H1 (cell line): ENCODE data around the gene ITPR1. TPM values are rescaled to one million over a fixed set of nuclear protein-coding genes. Genes with fewer than 3 reads are reported as not detected.

Source experiments
- CTCF ChIA-PET: fragments of 300-600 bp; sonication (Branson Sonifier 250); formaldehyde crosslinking; loops from one replicate; lab custom pipeline; 2021; ENCODE audit not compliant: partially characterized antibody; lab: Charles Lee
- POLR2A ChIA-PET: fragments of 300-600 bp; sonication (Branson Sonifier 250); formaldehyde crosslinking; loops from one replicate; lab custom pipeline; 2021; ENCODE audit warnings: inconsistent platforms; ENCODE audit not compliant: partially characterized antibody; lab: Charles Lee
- DNase-seq, 2 experiments: peaks; one replicate each; pipeline versions ENCODE4 v3.0.0 to v3.0.0-alpha.2; 2010 to 2022; ENCODE audit warnings: low spot score in 2 of 2, low read depth in 1 of 2, mixed read lengths in 1 of 2
- FAIRE-seq: peaks from 2 replicates; lab custom pipeline; 2011; peaks lifted over from hg19 to GRCh38; lab: Jason Lieb, UNC
- H2AFZ ChIP-seq: 2 replicates; pipeline ENCODE4 v1.8.1; 2012; ENCODE audit warnings: low read length, inconsistent platforms
- H2AK5ac ChIP-seq: 2 replicates; pipeline ENCODE4 v1.6.1; 2013; ENCODE audit warnings: low read depth, low read length
- H2BK120ac ChIP-seq: replicated peaks from 2 replicates; pipeline ENCODE3; 2013; ENCODE audit warnings: low read depth, low read length, inconsistent platforms
- H2BK12ac ChIP-seq: 2 replicates; pipeline ENCODE4 v1.6.1; 2013; ENCODE audit warnings: low read depth, low read length
- H2BK15ac ChIP-seq: 2 replicates; pipeline ENCODE4 v1.6.1; 2013; ENCODE audit warnings: low read length
- H2BK20ac ChIP-seq: 2 replicates; pipeline ENCODE4 v1.6.1; 2013; ENCODE audit warnings: low read length
- H2BK5ac ChIP-seq: 2 replicates; pipeline ENCODE4 v1.6.1; 2013; ENCODE audit warnings: low read depth, low read length
- H3K14ac ChIP-seq: 2 replicates; pipeline ENCODE4 v1.6.1; 2013; ENCODE audit warnings: inconsistent platforms; ENCODE audit not compliant: insufficient read length
- H3K18ac ChIP-seq: 2 replicates; pipeline ENCODE4 v1.6.1; 2013; ENCODE audit warnings: low read length; ENCODE audit errors: extremely low read depth
- H3K23ac ChIP-seq: 2 replicates; pipeline ENCODE4 v1.6.1; 2013; ENCODE audit warnings: inconsistent platforms; ENCODE audit not compliant: insufficient read length
- H3K23me2 ChIP-seq: 2 replicates; pipeline ENCODE4 v1.6.1; 2013; ENCODE audit warnings: low read depth, low read length
- H3K27ac ChIP-seq: 2 replicates; pipeline ENCODE4 v1.6.1; 2011; ENCODE audit warnings: low read depth, low read length, inconsistent platforms
- H3K27me3 ChIP-seq, 4 experiments: replicated peaks in 1 of 4; 1 replicate in 1 of 4; 2 replicates in 3 of 4; pipeline versions ENCODE4 v1.6.1 to v1.8.1; 2011 to 2013; ENCODE audit warnings: low read length in 3 of 4, mild to moderate bottlenecking in 3 of 4, inconsistent platforms in 2 of 4, mixed read lengths in 2 of 4, moderate library complexity in 1 of 4; ENCODE audit not compliant: control insufficient read depth in 3 of 4, insufficient read depth in 3 of 4; ENCODE audit errors: extremely low read depth in 1 of 4
- H3K36me3 ChIP-seq, 4 experiments: 2 replicates each; pipeline versions ENCODE4 v1.6.1 to v1.8.1; 2011 to 2013; ENCODE audit warnings: mild to moderate bottlenecking in 4 of 4, low read length in 3 of 4, moderate library complexity in 2 of 4, control low read depth in 1 of 4, inconsistent platforms in 1 of 4; ENCODE audit not compliant: insufficient read depth in 4 of 4, control insufficient read depth in 2 of 4
- H3K4ac ChIP-seq: replicated peaks from 2 replicates; pipeline ENCODE3; 2013; ENCODE audit warnings: low read length, low read depth, mixed read lengths, inconsistent platforms; ENCODE audit not compliant: insufficient read length
- H3K4me1 ChIP-seq, 4 experiments: replicated peaks in 1 of 4; 1 replicate in 1 of 4; 2 replicates in 3 of 4; pipeline versions ENCODE4 v1.6.1 to v1.8.1; 2011 to 2013; ENCODE audit warnings: low read length in 3 of 4, inconsistent platforms in 2 of 4, mixed read lengths in 1 of 4; ENCODE audit not compliant: insufficient read depth in 4 of 4, control insufficient read depth in 3 of 4
- H3K4me2 ChIP-seq, 2 experiments: 2 replicates each; pipeline versions ENCODE4 v1.6.1 to v1.8.1; 2011 to 2013; ENCODE audit warnings: low read depth in 2 of 2, low read length in 2 of 2, control low read depth in 1 of 2, inconsistent platforms in 1 of 2, mild to moderate bottlenecking in 1 of 2; ENCODE audit not compliant: insufficient read depth in 1 of 2
- H3K4me3 ChIP-seq, 4 experiments: fragments of 200-600, 300-600 bp in 1 of 4; sonication (generic), shearing (Covaris generic), sonication (Bioruptor Twin) in 1 of 4; 2 replicates each; pipeline versions ENCODE4 v1.5.1 to v1.8.1; 2011 to 2016; ENCODE audit warnings: low read length in 4 of 4, low read depth in 3 of 4, control low read depth in 2 of 4, inconsistent platforms in 2 of 4, mild to moderate bottlenecking in 2 of 4, mixed read lengths in 1 of 4, moderate library complexity in 1 of 4; ENCODE audit not compliant: insufficient read depth in 2 of 4; ENCODE audit errors: extremely low read depth in 1 of 4
- H3K56ac ChIP-seq: replicated peaks from 2 replicates; pipeline ENCODE3; 2013; ENCODE audit warnings: low read depth, mild to moderate bottlenecking, mixed read lengths, low read length, inconsistent platforms; ENCODE audit not compliant: insufficient read length
- H3K79me1 ChIP-seq: 2 replicates; pipeline ENCODE4 v1.6.1; 2013; ENCODE audit warnings: low read depth, low read length, control low read depth
- H3K79me2 ChIP-seq, 2 experiments: 2 replicates each; pipeline versions ENCODE4 v1.6.1 to v1.8.1; 2012 to 2013; ENCODE audit warnings: low read length in 2 of 2, mild to moderate bottlenecking in 2 of 2, inconsistent platforms in 1 of 2; ENCODE audit not compliant: insufficient read depth in 2 of 2, control insufficient read depth in 1 of 2
- H3K9ac ChIP-seq, 4 experiments: replicated peaks in 1 of 4; 1 replicate in 1 of 4; 2 replicates in 3 of 4; pipeline versions ENCODE4 v1.6.1 to v1.8.1; 2011 to 2013; ENCODE audit warnings: low read depth in 3 of 4, low read length in 3 of 4, control low read depth in 2 of 4, mild to moderate bottlenecking in 2 of 4, moderate library complexity in 2 of 4, inconsistent platforms in 1 of 4; ENCODE audit errors: extremely low read depth in 1 of 4
- H3K9me3 ChIP-seq, 2 experiments: 2 replicates each; pipeline versions ENCODE4 v1.6.1 to v1.8.1; 2012 to 2013; ENCODE audit warnings: mild to moderate bottlenecking in 2 of 2, moderate library complexity in 2 of 2, control low read depth in 1 of 2, inconsistent platforms in 1 of 2, low read depth in 1 of 2, low read length in 1 of 2, mixed read lengths in 1 of 2; ENCODE audit not compliant: insufficient read depth in 2 of 2
- H4K20me1 ChIP-seq, 2 experiments: replicated peaks in 1 of 2; 2 replicates each; pipeline versions ENCODE3 to v1.8.1; 2011 to 2013; ENCODE audit warnings: inconsistent platforms in 2 of 2, low read length in 2 of 2, mild to moderate bottlenecking in 1 of 2; ENCODE audit not compliant: insufficient read depth in 2 of 2, control insufficient read depth in 1 of 2
- H4K5ac ChIP-seq: 2 replicates; pipeline ENCODE4 v1.6.1; 2013; ENCODE audit warnings: low read length, low read depth, mixed read lengths, inconsistent platforms; ENCODE audit not compliant: insufficient read length
- H4K8ac ChIP-seq: 2 replicates; pipeline ENCODE4 v1.8.0; 2013; ENCODE audit warnings: mild to moderate bottlenecking, moderate library complexity, low read length, inconsistent platforms; ENCODE audit not compliant: insufficient read depth; ENCODE audit errors: extremely low read depth
- H4K91ac ChIP-seq: replicated peaks from 2 replicates; pipeline ENCODE3; 2013; ENCODE audit warnings: low read length, mixed read lengths, inconsistent platforms; ENCODE audit not compliant: insufficient read length
- CEBPB ChIP-seq: IDR thresholded peaks from 2 replicates; pipeline ENCODE4 v1.6.1; 2012; ENCODE audit warnings: low read depth, low read length
- EGR1 ChIP-seq: IDR thresholded peaks from 2 replicates; pipeline ENCODE4 v1.6.1; 2011; ENCODE audit warnings: low read depth, low read length, borderline replicate concordance
- FOSL1 ChIP-seq: IDR thresholded peaks from 2 replicates; pipeline ENCODE4 v1.6.1; 2011; ENCODE audit warnings: mild to moderate bottlenecking, low read depth, low read length, moderate library complexity; ENCODE audit not compliant: insufficient read depth
- KDM5A ChIP-seq: fragments of 200-600 bp; IDR thresholded peaks from 2 replicates; pipeline ENCODE4 v1.7.1; 2012; ENCODE audit warnings: mild to moderate bottlenecking, low read length, inconsistent platforms, mixed read lengths
- MAFK ChIP-seq: IDR thresholded peaks from 2 replicates; pipeline ENCODE4 v1.6.1; 2012; ENCODE audit warnings: low read depth, mild to moderate bottlenecking, improper control_type of control experiment, low read length
- RXRA ChIP-seq: IDR thresholded peaks from 2 replicates; pipeline ENCODE4 v1.6.1; 2011; ENCODE audit warnings: low read depth, mild to moderate bottlenecking, low read length, moderate library complexity; ENCODE audit not compliant: insufficient read depth
- SIX5 ChIP-seq: IDR thresholded peaks from 2 replicates; pipeline ENCODE4 v1.6.1; 2011; ENCODE audit warnings: mild to moderate bottlenecking, low read depth, low read length
- SP2 ChIP-seq: IDR thresholded peaks from 2 replicates; pipeline ENCODE4 v1.6.1; 2012; ENCODE audit warnings: mild to moderate bottlenecking, low read length, inconsistent platforms
- SRF ChIP-seq: IDR thresholded peaks from 2 replicates; pipeline ENCODE4 v1.6.1; 2011; ENCODE audit warnings: mild to moderate bottlenecking, low read depth, low read length, moderate library complexity
- ZNF274 ChIP-seq: IDR thresholded peaks from 2 replicates; pipeline ENCODE4 v1.7.0; 2012; ENCODE audit warnings: low read length, borderline replicate concordance; ENCODE audit errors: extremely low read depth
- polyA plus RNA-seq, 7 experiments: library from polyadenylated mRNA; depleted of rRNA in 3 of 7; stranded (reverse) in 5 of 7; unstranded in 2 of 7; fragments of >200 nt in 5 of 7; fragments of 200-250 nt in 2 of 7; gene quantifications; 1 replicate in 5 of 7; 2 replicates in 1 of 7; 4 replicates in 1 of 7; pipeline versions ENCODE4 v1.2.1 to v1.2.3, GENCODE V29; 2011 to 2013; ENCODE audit warnings: missing spikeins in 2 of 7, mixed read lengths in 2 of 7
- total RNA-seq: library from RNA; stranded (reverse); fragmentation: NEBNext Ultra II Directional; extraction: Animal tissue kit (Norgen Biotek cat#: 25700); gene quantifications from 2 replicates; pipeline ENCODE4 v1.2.1, GENCODE V29; 2021
- TF ChIP-seq, protein P1 (sequence below): IDR thresholded peaks from 2 replicates; pipeline ENCODE4 v1.6.1; 2011; ENCODE audit warnings: low read depth, mild to moderate bottlenecking, low read length; ENCODE audit not compliant: insufficient read depth

Gene ITPR1
- total and polyA plus RNA-seq, 2 of the 8 experiments (the other 6 are each of a cell fraction or from before 2014, with no cell fraction given), result 2.5 to 16.3 TPM

DNA sequence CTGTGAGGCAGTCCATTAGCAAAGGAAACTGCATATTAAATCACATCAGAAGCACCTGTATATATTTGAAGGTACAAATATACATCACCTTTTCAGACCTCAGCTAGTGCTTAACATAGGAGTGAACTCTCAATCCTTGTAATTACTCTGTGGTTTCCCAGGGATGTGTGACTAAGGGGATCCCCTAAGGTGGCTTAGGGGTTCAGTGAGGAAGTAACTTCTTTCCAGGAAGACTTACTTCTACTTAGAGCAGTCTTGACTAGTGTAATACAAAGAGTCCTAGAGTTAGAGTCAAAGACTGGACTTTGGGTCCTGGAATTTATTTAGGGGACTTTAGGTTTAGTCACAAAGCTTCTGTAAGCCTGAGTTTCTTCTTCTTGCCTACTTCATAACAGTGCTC, 17.3 kb upstream of the ITPR1 start:
- Histone ChIP-seq H2BK120ac (no peak overlapping the region), H4K20me1 (no peaks in the 10 kb centered on the region), H4K91ac (no peak overlapping the region), H3K18ac (no peak overlapping the region), H2AFZ (no peak overlapping the region)
- no peak for DNase-seq
- TF ChIP-seq RXRA, result no peak
- no peak for TF ChIP-seq EGR1
- TF ChIP-seq, protein P1, sequence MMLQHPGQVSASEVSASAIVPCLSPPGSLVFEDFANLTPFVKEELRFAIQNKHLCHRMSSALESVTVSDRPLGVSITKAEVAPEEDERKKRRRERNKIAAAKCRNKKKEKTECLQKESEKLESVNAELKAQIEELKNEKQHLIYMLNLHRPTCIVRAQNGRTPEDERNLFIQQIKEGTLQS, result no peak
- TF ChIP-seq MAFK, result no peak
- TF ChIP-seq KDM5A, result no peak
- no peak for TF ChIP-seq SRF
- TF ChIP-seq CEBPB, result no peak
- no peak for TF ChIP-seq SP2
- no peak for TF ChIP-seq ZNF274
- no peak for TF ChIP-seq SIX5
- no peak for TF ChIP-seq FOSL1
- TF ChIP-seq, all 59 proteins: peak for 0
- no peak overlapping the region for H2BK20ac ChIP-seq
- no peaks in the 10 kb centered on the region; a peak in 1 of 7 replicates for H3K4me1 ChIP-seq
- H3K79me2 ChIP-seq, result no peaks in the 10 kb centered on the region
- H3K56ac ChIP-seq, result no peak overlapping the region
- H3K14ac ChIP-seq, result no peak overlapping the region
- H2BK15ac ChIP-seq, result no peak overlapping the region
- H2BK5ac ChIP-seq, result no peak overlapping the region
- H2AK5ac ChIP-seq, result no peak overlapping the region
- H3K36me3 ChIP-seq, result no peaks in the 10 kb centered on the region
- H3K9me3 ChIP-seq, result no peaks in the 10 kb centered on the region
- H2BK12ac ChIP-seq, result no peak overlapping the region
- POLR2A ChIA-PET, result interaction anchor here (2.0 to 2.8 kb wide), 2 partner anchors 9 to 17 kb away, joined by 8 to 26 read pairs; partner anchors contain the start of genes ITPR1 and SUMF1
- H3K23me2 ChIP-seq, result 0 out of 2 replicates have a peak, but pooled peaks cover 2% of the 10 kb centered on the region
- no peak overlapping the region for H4K5ac ChIP-seq
- H4K8ac ChIP-seq, result no peak overlapping the region
- CTCF ChIA-PET, result interaction anchor here (1.2 to 1.6 kb wide), 2 partner anchors 8 to 13 kb away, joined by 3 to 4 read pairs; no protein-coding TSS in a partner anchor
- no peak for FAIRE-seq
- no peaks in the 10 kb centered on the region for H3K27me3 ChIP-seq
- H3K4me3 ChIP-seq, result no peak overlapping the region
- no peak overlapping the region for H3K4me2 ChIP-seq
- no peak overlapping the region for H3K9ac ChIP-seq
- no peak overlapping the region for H3K23ac ChIP-seq
- H3K4ac ChIP-seq, result no peak overlapping the region
- H3K27ac ChIP-seq, result no peak overlapping the region
- no peaks in the 10 kb centered on the region for H3K79me1 ChIP-seq
